ENCODE measurements around the gene KCNK16. TPM values are rescaled to one million over a fixed set of nuclear protein-coding genes. Genes with fewer than 3 reads are reported as not detected.
A peak's percentile ranks its signal among the peaks of the same experiment; 100 is the strongest.

The KCNK16 gene
- total and polyA plus RNA-seq, 2 donors from 2014 or later, result not detected

DNA sequence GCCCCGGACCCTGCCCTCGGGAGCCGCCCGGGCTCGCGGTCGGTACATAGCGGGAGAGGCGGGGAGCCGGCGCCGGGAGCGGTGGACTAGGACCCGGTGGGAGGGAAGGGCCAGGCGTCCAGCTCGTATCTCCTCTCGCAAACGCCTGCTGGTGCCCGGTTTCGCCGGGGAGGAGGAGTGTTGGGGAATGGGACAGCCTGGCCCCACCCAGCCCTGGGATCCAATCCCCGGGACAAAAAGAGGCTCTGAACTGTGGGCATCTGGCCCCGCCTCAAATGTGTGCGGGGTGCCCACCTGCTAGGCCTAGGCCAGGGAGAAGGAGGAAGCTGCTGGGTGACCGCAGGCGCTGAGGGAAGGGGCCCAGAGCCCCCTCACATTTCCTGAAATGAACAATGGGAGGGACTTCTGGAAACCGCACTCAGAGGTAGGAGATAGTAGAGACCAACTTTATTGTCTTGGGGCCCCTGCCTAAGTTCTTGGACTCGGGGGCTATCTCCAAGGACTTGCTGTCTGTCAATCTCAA lies 8.2 kb downstream of the KCNK16 start, which contains the start of gene KCNK17:
Gene KCNK17 (minus strand): TSS at position 147 of the 523 bp plus-strand sequence. CDS start 99 bp downstream, at position 48.
- Histone ChIP-seq H3K4me1 (ENCODE audit: control insufficient read depth in 2 of 3, insufficient read depth in 2 of 3, low read depth in 1 of 3, low read length in 3 of 3) (peaks cover 0 to 5% (median 0%) of the 10 kb centered on the region in 3 donors), H3K9me3 (ENCODE audit: control insufficient read depth in 2 of 3, insufficient read depth in 1 of 3, low read length in 3 of 3) (no peaks in the 10 kb centered on the region), H3K9ac (ENCODE audit: low read length in 3 of 3) (no peak within 1 kb of the TSS), H3K36me3 (ENCODE audit: control insufficient read depth in 2 of 3, insufficient read depth in 3 of 3, low read length in 3 of 3) (no peaks in the 10 kb centered on the region), H3K27ac (ENCODE audit: low read depth in 2 of 2, low read length in 2 of 2) (no peak within 1 kb of the TSS), H3K27me3 (ENCODE audit: control insufficient read depth, insufficient read depth, low read length) (peaks cover 21% of the 10 kb centered on the region), H3K4me3 (ENCODE audit: low read length in 3 of 3) (no peak within 1 kb of the TSS)
- FAIRE-seq, result no peak
- intact Hi-C loops (cut with DNase I), result loop anchor here (10.0 kb wide), 1 partner anchor 340 kb away; no protein-coding TSS in a partner anchor
- TF ChIP-seq, protein P1, sequence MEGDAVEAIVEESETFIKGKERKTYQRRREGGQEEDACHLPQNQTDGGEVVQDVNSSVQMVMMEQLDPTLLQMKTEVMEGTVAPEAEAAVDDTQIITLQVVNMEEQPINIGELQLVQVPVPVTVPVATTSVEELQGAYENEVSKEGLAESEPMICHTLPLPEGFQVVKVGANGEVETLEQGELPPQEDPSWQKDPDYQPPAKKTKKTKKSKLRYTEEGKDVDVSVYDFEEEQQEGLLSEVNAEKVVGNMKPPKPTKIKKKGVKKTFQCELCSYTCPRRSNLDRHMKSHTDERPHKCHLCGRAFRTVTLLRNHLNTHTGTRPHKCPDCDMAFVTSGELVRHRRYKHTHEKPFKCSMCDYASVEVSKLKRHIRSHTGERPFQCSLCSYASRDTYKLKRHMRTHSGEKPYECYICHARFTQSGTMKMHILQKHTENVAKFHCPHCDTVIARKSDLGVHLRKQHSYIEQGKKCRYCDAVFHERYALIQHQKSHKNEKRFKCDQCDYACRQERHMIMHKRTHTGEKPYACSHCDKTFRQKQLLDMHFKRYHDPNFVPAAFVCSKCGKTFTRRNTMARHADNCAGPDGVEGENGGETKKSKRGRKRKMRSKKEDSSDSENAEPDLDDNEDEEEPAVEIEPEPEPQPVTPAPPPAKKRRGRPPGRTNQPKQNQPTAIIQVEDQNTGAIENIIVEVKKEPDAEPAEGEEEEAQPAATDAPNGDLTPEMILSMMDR (IDR thresholded peaks at IDR 0.05; ENCODE audit: borderline replicate concordance, extremely low read depth, insufficient read depth), result no peak
- DNase-seq, result peak in 2 of 5 donors; percentile 11 to 25

DNA sequence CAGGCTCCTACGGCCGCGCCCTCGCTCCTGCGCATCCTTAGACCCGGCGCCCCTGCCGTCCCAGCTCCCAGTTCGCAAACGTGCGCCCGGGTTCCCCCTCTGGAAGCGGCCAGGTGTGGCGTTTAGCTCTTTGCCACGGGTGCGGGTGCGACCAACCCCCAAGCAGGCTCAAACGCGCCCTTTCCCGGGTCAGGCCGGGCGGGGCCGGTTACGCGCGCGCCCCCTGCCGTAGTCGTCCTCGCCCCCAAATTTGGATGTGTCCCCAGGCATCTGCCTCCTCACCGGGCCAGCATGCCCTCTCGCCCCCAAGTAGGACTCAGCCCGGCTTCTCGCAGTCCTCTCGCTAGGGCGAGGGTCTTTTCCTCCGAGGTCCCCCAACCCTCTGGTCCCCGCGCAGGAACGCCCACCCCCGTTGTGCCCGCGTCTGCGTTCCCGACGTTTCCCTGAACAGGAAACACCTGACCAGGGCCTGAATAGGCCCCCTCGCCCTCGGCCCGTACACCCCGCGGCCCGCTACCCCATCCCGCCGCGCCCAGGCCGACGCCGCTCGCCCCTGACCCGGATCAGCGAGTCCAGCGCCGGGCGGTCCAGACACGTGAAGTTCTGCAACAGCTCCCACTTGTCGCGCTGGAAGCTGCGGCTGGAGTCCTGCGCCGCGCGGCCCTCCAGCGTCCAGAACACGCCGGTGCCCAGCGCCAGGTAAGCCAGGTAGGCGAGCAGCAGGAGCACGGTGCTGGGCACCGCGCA lies 8.8 kb downstream of the KCNK16 start:
- FAIRE-seq (no peak), DNase-seq (peak in 3 of 5 donors; percentile 20 to 41 (median 31))
- TF ChIP-seq, protein P1 (IDR thresholded peaks at IDR 0.05; ENCODE audit: borderline replicate concordance, extremely low read depth, insufficient read depth), result no peak
- no peak overlapping the region for H3K27ac ChIP-seq (ENCODE audit: low read depth in 2 of 2, low read length in 2 of 2)
- H3K27me3 ChIP-seq (ENCODE audit: control insufficient read depth, insufficient read depth, low read length), result peaks cover 21% of the 10 kb centered on the region
- peaks cover 0 to 5% (median 0%) of the 10 kb centered on the region in 3 donors for H3K4me1 ChIP-seq (ENCODE audit: control insufficient read depth in 2 of 3, insufficient read depth in 2 of 3, low read depth in 1 of 3, low read length in 3 of 3)
- H3K9ac ChIP-seq (ENCODE audit: low read length in 3 of 3), result no peak overlapping the region
- H3K9me3 ChIP-seq (ENCODE audit: control insufficient read depth in 2 of 3, insufficient read depth in 1 of 3, low read length in 3 of 3), result no peaks in the 10 kb centered on the region
- no peak overlapping the region for H3K4me3 ChIP-seq (ENCODE audit: low read length in 3 of 3)
- H3K36me3 ChIP-seq (ENCODE audit: control insufficient read depth in 2 of 3, insufficient read depth in 3 of 3, low read length in 3 of 3), result no peaks in the 10 kb centered on the region
- intact Hi-C loops (cut with DNase I), result loop anchor here (10.0 kb wide), 1 partner anchor 339 kb away; no protein-coding TSS in a partner anchor

DNA sequence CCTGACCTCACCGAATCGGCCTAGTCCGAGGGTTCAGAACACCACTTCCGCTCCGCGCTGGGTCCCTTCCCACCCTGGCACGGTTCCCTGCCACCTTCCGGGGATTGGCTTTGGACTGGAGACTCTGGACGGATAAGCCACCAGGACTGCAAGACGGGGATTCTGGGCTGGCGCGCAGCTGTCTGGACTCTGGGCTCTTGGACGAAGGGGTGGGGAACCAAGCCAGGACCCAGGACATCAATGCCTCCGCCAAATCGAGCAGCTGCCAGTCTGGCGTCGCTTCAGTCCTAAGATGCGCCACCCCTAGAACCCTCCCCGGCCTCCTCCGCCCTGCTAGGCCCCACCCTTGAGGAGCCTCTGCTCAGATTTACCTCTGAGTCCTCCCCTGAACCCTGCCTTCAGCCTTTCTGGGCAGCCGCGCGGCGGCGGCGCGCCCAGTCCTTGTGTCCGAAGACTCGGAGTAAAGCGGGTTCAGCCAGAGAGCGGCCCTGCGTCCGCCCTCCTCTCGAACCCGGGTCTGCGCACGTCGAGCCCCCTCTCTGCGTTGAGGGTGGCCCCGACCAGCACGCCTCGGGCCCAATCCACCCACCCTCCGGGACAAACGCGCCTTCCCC lies 9.5 kb downstream of the KCNK16 start:
- Histone ChIP-seq H3K9ac (ENCODE audit: low read length in 3 of 3) (no peak overlapping the region), H3K4me1 (ENCODE audit: control insufficient read depth in 2 of 3, insufficient read depth in 2 of 3, low read depth in 1 of 3, low read length in 3 of 3) (peaks cover 0 to 5% (median 0%) of the 10 kb centered on the region in 3 donors), H3K9me3 (ENCODE audit: control insufficient read depth in 2 of 3, insufficient read depth in 1 of 3, low read length in 3 of 3) (no peaks in the 10 kb centered on the region), H3K4me3 (ENCODE audit: low read length in 3 of 3) (no peak overlapping the region), H3K27me3 (ENCODE audit: control insufficient read depth, insufficient read depth, low read length) (peaks cover 21% of the 10 kb centered on the region), H3K36me3 (ENCODE audit: control insufficient read depth in 2 of 3, insufficient read depth in 3 of 3, low read length in 3 of 3) (no peaks in the 10 kb centered on the region), H3K27ac (ENCODE audit: low read depth in 2 of 2, low read length in 2 of 2) (no peak overlapping the region)
- intact Hi-C loops (cut with DNase I), result loop anchor here (10.0 kb wide), 1 partner anchor 338 kb away; no protein-coding TSS in a partner anchor
- no peak for FAIRE-seq
- DNase-seq, result peak in 1 of 5 donors; percentile 12
- TF ChIP-seq, protein P1 (IDR thresholded peaks at IDR 0.05; ENCODE audit: borderline replicate concordance, extremely low read depth, insufficient read depth), result no peak

All from kidney (tissue), 14 donors.